Kidney epithelial cell (primary cell): Measurements from ENCODE around the gene ABLIM1. TPM values are rescaled to one million over a fixed set of nuclear protein-coding genes. Genes with fewer than 3 reads are reported as not detected.

Experiments
- DNase-seq: peaks from one replicate; pipeline ENCODE4 v3.0.0-alpha.2; 2010; ENCODE audit warnings: low read depth
- H3K27me3 ChIP-seq: 2 replicates; pipeline ENCODE4 v1.6.0; 2011; ENCODE audit warnings: low read length; ENCODE audit not compliant: control insufficient read depth, insufficient read depth
- H3K36me3 ChIP-seq: 2 replicates; pipeline ENCODE4 v1.5.1; 2011; ENCODE audit warnings: low read length; ENCODE audit not compliant: control insufficient read depth, insufficient read depth
- H3K4me3 ChIP-seq: 2 replicates; pipeline ENCODE4 v1.5.1; 2011; ENCODE audit warnings: low read depth, mild to moderate bottlenecking, control low read depth, low read length
- total RNA-seq: library from RNA; depleted of rRNA; stranded (reverse); fragments of >200 nt; gene quantifications from 2 replicates; pipeline ENCODE4 v1.2.3, GENCODE V29; 2015
- TF ChIP-seq, protein P1 (sequence below): IDR thresholded peaks from 2 replicates; pipeline ENCODE4 v1.5.1; 2011; ENCODE audit warnings: mild to moderate bottlenecking, moderate library complexity, low read length, control low read depth, inconsistent platforms; ENCODE audit not compliant: insufficient read depth, poor library complexity, severe bottlenecking

The ABLIM1 gene
- total RNA-seq, 1 donor from 2014 or later = 41.9 TPM

- H3K4me3 ChIP-seq = no peak overlapping the region
- TF ChIP-seq, protein P1, sequence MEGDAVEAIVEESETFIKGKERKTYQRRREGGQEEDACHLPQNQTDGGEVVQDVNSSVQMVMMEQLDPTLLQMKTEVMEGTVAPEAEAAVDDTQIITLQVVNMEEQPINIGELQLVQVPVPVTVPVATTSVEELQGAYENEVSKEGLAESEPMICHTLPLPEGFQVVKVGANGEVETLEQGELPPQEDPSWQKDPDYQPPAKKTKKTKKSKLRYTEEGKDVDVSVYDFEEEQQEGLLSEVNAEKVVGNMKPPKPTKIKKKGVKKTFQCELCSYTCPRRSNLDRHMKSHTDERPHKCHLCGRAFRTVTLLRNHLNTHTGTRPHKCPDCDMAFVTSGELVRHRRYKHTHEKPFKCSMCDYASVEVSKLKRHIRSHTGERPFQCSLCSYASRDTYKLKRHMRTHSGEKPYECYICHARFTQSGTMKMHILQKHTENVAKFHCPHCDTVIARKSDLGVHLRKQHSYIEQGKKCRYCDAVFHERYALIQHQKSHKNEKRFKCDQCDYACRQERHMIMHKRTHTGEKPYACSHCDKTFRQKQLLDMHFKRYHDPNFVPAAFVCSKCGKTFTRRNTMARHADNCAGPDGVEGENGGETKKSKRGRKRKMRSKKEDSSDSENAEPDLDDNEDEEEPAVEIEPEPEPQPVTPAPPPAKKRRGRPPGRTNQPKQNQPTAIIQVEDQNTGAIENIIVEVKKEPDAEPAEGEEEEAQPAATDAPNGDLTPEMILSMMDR = no peak
These were observed 111.0 kb downstream of the ABLIM1 start for GRCh38 chr10:114547056-114547455.

GRCh38 chr10:114545819-114546218 lies 112.3 kb downstream of the ABLIM1 start:
- no peak for DNase-seq
- TF ChIP-seq, protein P1 = no peak
- no peaks in the 10 kb centered on the region for H3K27me3 ChIP-seq
- H3K4me3 ChIP-seq = no peak overlapping the region
- H3K36me3 ChIP-seq = no peaks in the 10 kb centered on the region

More at GRCh38 chr10:114547056-114547455, 111.0 kb downstream of the ABLIM1 start:
- no peak for DNase-seq
- Histone ChIP-seq H3K27me3 (no peaks in the 10 kb centered on the region), H3K36me3 (no peaks in the 10 kb centered on the region)

DNA sequence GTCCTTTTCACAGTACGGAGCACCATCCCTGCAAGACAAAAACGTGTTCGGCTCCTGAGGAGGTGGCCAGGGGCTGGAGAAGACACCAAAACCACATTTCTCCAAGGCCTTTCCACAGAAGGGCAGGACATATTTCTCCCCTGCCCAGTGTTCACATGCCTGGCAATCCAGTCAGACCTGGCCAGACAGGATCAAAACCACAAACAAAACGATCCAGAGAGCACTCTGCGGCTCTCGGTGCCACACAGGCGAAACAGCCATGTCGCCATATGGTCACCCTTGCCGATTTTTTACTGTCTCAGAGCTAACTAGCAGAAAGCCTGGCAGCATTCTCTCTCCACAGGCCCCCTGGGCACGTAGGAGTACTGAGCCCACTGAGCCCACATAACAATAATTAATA lies 113.0 kb downstream of the ABLIM1 start:
- no peak overlapping the region for H3K4me3 ChIP-seq
- TF ChIP-seq, protein P1 = no peak
- H3K27me3 ChIP-seq = no peaks in the 10 kb centered on the region

DNA sequence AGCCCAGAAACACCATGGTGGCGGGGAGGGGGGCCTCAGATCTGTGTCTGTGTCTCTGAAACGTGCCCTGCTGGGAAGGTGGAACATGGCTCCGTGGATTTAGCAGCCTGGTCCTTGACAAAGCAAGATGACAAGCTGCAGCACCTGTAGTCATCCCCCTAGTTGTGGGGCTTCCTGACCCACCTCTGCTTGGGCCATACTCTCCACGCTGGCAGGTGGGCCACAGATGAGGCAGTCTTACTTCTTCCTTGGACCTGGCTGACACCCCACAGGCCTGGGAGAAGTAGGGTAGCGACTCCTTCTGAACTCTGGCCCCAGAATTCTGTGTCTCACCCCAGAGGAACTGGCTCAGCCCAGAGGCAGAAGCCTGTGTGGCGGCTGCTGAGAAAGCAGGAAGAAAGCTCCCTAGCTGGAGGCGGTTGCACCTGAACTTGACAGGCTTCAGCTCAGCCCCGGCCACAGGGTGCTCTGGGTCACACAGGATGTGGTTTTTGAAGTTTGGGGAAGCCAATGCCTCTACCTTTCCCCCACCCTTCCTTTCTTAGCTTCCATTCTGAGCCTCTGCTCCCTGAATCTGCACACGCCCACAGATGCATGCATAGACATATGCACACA lies 113.9 kb downstream of the ABLIM1 start:
- TF ChIP-seq, protein P1 = no peak
- H3K27me3 ChIP-seq = no peaks in the 10 kb centered on the region
- H3K36me3 ChIP-seq = no peaks in the 10 kb centered on the region
- no peak for DNase-seq
- no peak overlapping the region for H3K4me3 ChIP-seq

More for the DNA sequence above, 113.0 kb downstream of the ABLIM1 start:
- H3K36me3 ChIP-seq = no peaks in the 10 kb centered on the region
- DNase-seq = no peak

GRCh38 chr10:114543456-114543855 lies 114.6 kb downstream of the ABLIM1 start:
- no peak for DNase-seq
- Histone ChIP-seq H3K4me3 (no peak overlapping the region), H3K36me3 (no peaks in the 10 kb centered on the region), H3K27me3 (no peaks in the 10 kb centered on the region)
- TF ChIP-seq, protein P1 = no peak

DNA sequence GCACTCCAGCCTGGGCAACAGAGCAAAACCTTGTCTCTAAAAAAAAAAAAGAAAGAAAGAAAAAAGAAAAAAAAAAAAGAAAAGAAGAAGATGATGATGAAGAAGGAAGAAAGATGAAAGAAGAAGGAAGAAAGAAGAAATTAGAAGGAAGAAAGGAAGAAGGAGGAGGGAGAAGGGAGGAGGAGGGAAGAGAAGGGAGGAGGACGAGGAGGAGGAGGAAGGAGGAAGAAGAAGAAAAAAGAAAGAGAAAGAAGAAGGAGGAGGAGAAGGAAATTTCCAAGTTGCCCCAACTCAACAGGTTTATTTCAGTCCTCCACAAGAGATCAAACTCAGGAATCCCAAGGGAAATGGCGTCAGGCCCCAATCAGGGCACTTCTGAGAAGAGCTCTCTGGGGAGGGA lies 115.7 kb downstream of the ABLIM1 start:
- TF ChIP-seq, protein P1 = no peak
- H3K27me3 ChIP-seq = no peaks in the 10 kb centered on the region
- H3K36me3 ChIP-seq = no peaks in the 10 kb centered on the region
- no peak for DNase-seq
- no peak overlapping the region for H3K4me3 ChIP-seq
